GM23248 (cell line): ENCODE results near the gene SBF2.

Source experiments
- EZH2 ChIP-seq: fragments of 200-600 bp; sonication (generic); IDR thresholded peaks from 2 replicates; pipeline ENCODE4 v1.6.1; 2018; ENCODE audit warnings: antibody characterized with exemption, mild to moderate bottlenecking; ENCODE audit not compliant: insufficient read depth, poor library complexity, severe bottlenecking
- EZH2phosphoT487 ChIP-seq: fragments of 200-600 bp; sonication (generic); IDR thresholded peaks from 2 replicates; pipeline ENCODE4 v1.6.1; 2018; ENCODE audit warnings: antibody characterized with exemption, moderate library complexity, mild to moderate bottlenecking, low read depth; ENCODE audit not compliant: insufficient read depth

- no peak for TF ChIP-seq EZH2
- TF ChIP-seq EZH2phosphoT487, result no peak
Observed at GRCh38 chr11:9771071-9771511, 522.9 kb downstream of the SBF2 start.
